GM19239 (cell line): ENCODE measurements around the gene ENO3.
A peak's percentile ranks its signal among the peaks of the same experiment; 100 is the strongest.

Experiments used
- DNase-seq: peaks from one replicate; pipeline ENCODE4 v3.0.0; 2011; ENCODE audit warnings: low spot score; ENCODE audit not compliant: insufficient read length
- FAIRE-seq: peaks from 2 replicates; lab custom pipeline; 2011; peaks lifted over from hg19 to GRCh38; lab: Jason Lieb, UNC

ENO3 gene

DNA sequence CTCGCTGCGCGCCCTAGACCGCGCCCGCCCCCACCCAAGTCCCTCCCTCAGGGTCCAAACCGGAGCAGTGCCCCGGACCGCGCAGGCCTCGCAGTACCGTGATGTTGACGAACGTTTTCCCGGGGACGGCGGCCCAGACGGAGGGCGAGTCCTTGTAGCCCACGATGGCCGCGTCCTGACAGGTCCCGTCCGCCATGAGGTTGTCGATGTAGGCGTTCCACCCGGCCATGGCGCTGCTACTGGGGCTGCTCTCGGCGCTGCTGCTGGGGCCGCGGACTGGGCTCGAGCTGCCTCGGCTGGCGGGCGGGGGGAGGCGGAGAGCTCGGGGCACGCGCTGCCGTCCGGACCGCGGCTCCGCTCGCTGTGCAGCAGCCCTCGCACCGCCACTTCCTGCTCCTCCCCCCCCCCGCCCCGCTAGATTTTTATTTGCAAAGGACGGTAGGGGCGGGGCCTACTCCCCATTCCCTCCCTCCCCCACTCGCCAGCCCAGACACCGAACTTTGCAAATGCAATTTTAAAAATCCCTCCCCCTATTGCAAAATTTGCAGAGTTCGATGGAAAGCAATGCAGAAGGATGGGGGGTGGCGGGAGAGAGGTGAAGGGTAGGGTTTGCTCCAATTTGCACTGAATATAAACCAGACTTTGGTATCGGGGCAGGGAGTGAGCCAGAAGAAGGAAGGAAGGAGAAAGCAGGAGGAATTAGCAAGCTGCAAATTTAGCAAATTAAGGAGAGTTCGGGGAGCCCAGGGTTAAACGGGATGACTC, 2.6 kb upstream of the ENO3 start, which contains the start of gene PFN1:
TSS of gene PFN1 (minus strand) at position 365 of the 765 bp plus-strand sequence. CDS start at position 229, 136 bp downstream.
- peak; percentile 73 for DNase-seq
- no peak for FAIRE-seq

- peak; percentile 74 for DNase-seq
- FAIRE-seq, result peak; percentile 92
Measured at GRCh38 chr17:4948931-4949320, 2.0 kb upstream of the ENO3 start.

GRCh38 chr17:4949321-4950074, 1.4 kb upstream of the ENO3 start:
- DNase-seq (peak; percentile 82), FAIRE-seq (peak; percentile 4)

DNA sequence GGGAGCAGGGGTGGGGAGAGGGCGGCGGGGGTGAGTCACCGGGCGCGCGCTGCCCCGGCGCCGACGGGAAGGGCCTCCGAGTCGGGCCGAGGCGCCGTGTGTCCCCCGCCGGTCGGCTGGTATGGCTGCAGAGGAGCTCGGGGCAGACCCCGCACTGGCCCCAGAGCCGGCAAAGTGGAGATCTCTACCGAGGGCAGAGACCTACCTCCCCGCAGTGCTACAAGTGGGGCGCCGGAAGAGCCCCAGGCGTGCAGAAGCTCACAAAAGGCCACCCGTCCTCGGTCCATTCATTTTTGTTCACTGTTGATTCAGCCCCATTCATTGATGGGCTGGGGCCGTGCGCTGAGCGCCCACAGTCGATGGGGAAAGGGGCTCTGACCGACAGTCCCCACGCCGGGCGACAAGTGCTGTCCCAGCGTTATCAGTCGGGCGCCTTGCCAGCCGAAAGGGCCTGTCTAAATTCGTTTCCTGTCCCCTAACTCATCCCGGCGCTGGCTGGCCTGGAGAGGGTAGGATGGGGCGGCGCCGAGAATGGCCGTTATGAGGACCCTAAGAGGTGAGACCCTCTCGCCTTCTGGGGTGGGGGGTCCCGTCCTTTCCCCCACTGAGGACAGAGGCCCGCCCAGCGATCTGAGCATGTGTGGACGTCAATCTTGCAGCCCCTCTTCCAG, 709 bp upstream of the ENO3 start:
- DNase-seq (no peak), FAIRE-seq (peak; percentile 68)

DNA sequence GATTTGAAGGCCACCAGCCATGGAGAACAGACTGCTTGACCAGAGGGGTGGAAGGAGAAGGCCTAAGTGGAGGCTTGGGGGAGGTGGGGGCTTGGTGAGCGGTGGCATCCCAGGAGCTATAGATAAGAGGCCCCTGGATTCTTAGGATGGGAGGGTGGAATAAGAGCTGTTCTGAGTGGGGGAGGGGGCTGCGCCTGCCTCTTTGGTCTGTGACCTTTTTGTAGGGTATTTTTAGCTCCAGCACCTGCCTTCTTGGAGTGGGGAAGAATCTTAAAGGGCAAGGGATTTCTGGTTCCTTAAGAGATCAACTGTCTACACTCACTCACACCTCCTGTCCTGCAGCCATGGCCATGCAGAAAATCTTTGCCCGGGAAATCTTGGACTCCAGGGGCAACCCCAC, 567 bp downstream of the ENO3 start:
- no peak for FAIRE-seq
- DNase-seq, result no peak

- FAIRE-seq (no peak), DNase-seq (no peak)
Measured at GRCh38 chr17:4953451-4953961, 2.6 kb downstream of the ENO3 start.

DNA sequence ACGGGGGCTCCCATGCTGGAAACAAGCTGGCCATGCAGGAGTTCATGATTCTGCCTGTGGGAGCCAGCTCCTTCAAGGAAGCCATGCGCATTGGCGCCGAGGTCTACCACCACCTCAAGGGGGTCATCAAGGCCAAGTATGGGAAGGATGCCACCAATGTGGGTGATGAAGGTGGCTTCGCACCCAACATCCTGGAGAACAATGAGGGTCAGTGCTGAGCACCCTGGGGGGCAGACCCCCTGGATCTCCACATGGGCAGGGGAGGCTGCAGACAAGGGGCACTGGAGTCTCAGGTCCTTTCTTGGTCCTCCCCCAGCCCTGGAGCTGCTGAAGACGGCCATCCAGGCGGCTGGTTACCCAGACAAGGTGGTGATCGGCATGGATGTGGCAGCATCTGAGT, 4.2 kb downstream of the ENO3 start:
- DNase-seq (no peak), FAIRE-seq (no peak)

DNA sequence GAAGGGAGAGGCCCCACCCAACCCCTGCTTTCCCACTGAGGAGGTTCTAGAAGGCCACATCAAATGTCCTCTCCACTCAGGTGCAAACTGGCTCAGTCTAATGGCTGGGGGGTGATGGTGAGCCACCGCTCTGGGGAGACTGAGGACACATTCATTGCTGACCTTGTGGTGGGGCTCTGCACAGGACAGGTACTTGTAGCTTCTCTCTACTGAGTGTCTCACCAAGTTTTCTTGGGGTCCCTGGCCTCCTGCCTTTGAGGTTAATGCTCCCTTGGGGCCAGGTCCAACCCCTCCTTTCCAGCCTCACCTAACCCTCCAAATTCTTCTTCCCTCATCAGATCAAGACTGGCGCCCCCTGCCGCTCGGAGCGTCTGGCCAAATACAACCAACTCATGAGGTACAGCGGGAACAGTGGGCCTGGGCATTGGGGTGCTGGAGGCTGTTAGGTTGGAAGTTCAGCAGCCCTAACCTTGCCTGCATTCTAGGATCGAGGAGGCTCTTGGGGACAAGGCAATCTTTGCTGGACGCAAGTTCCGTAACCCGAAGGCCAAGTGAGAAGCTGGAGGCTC, 5.7 kb downstream of the ENO3 start:
- DNase-seq (no peak), FAIRE-seq (no peak)

GRCh38 chr17:4958102-4958501, 7.2 kb downstream of the ENO3 start:
- no peak for FAIRE-seq

DNA sequence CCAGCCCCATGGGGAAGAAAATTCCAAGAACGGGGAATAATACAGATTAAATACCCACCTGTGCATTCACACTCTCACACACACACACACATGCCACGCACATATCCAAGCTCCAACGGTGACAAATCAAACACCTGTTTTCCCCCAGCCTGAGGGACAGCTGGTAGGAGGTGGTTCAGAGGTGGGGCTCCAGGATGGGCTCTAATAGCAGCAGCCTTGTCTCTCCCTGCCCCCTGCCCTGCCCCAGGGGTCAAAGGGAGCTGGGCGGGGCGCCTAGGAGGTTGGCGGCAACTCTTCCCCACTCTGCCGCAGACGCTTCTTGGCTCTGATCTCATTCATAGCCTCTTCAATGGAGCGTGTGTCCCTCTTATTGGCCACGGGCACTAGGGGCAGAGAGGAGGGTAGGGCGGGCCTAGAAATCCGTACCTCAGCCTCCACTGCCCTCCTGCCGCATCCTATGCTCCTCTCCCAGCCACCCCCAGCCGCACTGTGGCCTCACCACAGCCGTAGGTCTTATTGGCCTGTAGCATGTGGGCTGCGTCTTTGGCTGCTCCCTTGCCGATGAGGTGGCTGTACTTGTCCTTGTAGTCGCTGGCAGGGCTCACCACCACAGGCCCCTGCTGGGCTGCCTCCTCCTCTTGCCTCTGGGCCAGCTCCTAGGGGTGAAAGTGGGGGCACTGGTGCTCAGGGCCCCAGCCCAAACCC, 8.5 kb downstream of the ENO3 start:
- no peak for FAIRE-seq
- DNase-seq, result no peak

More at GRCh38 chr17:4958102-4958501, 7.2 kb downstream of the ENO3 start:
- no peak for DNase-seq

DNA sequence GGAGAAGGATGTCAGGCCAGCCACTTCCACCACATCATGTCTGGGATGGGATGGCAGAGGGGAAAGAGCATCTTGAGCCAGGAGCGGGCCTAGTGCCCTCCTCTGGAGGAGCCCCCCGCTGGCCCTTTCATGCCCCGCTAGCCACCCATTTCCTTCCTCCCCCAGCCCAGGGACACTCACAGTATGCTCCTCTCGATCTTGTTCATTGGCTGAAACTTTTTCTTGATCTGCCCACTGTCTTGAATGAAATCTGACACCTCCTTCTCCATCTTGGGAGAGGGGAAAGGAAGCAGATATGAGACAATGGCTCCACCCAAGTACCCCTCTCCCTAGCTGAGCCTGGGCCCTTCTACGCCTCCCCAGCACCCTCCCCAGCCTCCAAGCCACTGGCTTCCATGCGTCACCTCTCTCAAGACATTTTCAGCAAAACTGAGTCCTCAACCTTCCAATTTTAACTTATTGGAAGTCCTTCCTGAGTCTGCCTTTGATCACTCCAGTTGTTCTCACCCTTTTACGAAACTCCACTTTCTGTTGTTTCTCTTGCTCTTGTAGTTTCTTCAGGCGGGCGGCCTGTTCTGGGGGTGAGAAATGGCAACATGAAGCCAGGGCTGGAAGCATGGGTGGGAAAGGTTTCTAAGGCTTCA, 9.5 kb downstream of the ENO3 start:
- DNase-seq (no peak), FAIRE-seq (no peak)

- no peak for FAIRE-seq
- no peak for DNase-seq
Measured at GRCh38 chr17:4965311-4965986, 14.5 kb downstream of the ENO3 start.

- FAIRE-seq, result peak; percentile 99
- peak; percentile 93 for DNase-seq
Measured at GRCh38 chr17:4966844-4967538, 16.1 kb downstream of the ENO3 start.

GRCh38 chr17:4967539-4968485, 16.9 kb downstream of the ENO3 start, which contains the start of gene SPAG7:
TSS of gene SPAG7 (minus strand) at chr17:4967817. CDS start at chr17:4967804, 13 bp downstream.
- FAIRE-seq, result no peak

DNA sequence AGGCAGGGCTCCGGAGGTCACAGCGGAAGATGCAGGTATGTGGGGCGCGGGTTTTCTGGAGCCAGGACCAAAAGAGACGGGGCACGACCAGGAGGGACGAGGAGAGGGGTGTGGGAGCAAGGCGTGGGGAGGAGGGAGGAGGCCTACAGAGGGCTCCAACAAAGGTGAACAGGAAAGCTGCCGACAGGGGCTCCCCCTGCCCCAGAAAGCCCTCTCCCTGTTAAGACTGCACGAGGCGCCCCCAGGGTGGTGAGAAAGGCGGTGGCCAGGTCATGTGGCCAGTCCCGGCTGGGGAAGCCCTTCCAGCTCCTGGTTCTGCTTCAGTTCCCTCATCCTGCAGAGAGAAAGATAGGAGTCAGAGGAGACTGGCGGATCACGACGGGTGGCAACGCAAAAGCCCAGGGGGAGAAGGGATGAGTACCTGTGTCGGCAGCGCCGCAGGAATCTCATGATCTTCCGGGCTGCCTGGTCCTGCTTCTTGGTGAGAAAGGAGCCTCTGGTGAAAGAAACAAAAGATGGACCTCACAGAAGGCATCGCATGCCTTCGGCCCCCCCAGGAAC, 17.6 kb downstream of the ENO3 start:
- no peak for FAIRE-seq
- DNase-seq, result no peak

More at GRCh38 chr17:4967539-4968485, 16.9 kb downstream of the ENO3 start, which contains the start of gene SPAG7:
- DNase-seq, result peak; percentile 90

- DNase-seq (no peak), FAIRE-seq (no peak)
Measured at GRCh38 chr17:4969047-4969550, 18.2 kb downstream of the ENO3 start.
